ENCODE data around the gene RNGTT. TPM values are rescaled to one million over a fixed set of nuclear protein-coding genes. Genes with fewer than 3 reads are reported as not detected.

RNGTT gene
- total RNA-seq, 2 donors from 2014 or later: 13.2 to 13.5 TPM

DNA sequence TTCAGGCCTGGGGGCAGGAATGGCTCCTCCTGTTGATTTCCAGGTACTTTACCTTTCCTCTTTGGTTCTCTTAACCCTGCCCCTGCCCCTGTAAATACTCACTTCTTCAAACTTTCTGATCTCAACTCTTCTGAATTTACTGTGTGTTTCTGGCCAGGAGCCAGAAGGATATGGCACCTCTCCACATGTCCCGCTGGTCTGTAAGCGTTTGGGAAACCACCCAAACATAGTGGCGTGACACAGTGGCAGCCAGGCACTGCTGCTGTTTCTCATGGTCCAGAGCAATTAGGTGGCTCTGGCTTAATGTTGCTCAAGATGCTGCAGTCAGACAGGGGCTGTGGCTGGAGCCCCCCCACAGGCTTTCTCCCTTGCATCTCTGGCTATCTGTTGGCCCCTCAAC lies 374.5 kb downstream of the RNGTT start:
- intact Hi-C loops (cut with DNase I): no loop called here
- no peak for DNase-seq (ENCODE audit: low spot score)

- no peak for DNase-seq (ENCODE audit: low spot score)
- intact Hi-C loops (cut with DNase I): no loop called here
Observed at GRCh38 chr6:88587150-88587520, 376.3 kb downstream of the RNGTT start.

GRCh38 chr6:88586371-88587149 lies 376.9 kb downstream of the RNGTT start:
- intact Hi-C loops (cut with DNase I): no loop called here
- no peak for DNase-seq (ENCODE audit: low spot score)

DNA sequence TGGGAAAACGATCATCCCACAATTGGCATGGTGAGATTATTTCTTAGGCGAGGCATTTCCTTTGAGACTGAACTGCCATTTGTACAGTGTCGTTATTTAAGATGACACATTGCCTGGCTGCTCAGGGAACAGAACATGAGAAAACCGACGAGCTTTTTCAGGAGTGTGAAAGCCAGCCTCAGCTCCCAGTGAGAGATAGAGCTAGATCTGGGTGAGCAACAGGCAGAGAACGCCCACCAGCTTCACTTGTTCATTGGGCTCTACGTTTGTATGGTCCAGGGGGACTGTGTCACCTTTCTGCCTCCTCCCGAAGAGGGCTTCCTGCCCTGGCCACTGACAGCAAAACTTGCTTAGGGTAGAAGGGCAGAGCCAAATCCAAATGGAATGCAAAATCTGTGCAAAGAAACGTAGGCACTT lies 378.1 kb downstream of the RNGTT start:
- intact Hi-C loops (cut with DNase I): no loop called here
- DNase-seq (ENCODE audit: low spot score): no peak

DNA sequence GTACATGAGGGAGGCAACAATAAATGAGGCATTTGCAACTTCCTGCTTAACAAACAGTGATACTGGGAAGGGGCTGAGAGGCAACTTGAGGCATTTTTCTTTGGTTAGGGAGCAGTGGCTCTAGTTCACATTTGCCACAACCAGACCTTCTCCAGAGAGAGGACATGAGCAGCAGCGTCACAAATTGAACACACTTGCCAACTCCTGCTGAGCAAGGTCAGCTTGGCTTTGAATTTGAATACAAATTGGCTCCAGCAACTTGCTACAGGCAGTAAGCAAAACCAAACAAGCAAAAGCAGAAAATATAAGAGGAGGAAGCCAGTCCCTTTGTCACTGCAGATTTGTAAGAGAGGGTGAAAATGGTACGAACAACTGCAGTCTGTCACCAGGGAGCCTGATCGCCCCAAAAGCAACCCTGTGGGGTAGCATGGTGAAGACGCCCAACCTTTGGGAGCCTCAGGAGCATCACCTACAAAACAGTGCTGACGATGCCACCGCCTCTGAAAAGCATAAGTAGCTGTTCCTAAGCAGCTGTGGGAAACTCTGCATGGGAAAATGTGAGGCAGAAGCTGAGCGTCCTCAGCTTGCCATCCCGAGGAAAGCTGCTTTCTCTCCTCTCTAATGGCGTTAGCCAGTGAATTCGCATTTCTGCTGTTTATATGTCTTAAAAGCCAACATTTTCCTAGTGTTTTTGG lies 378.7 kb downstream of the RNGTT start:
- intact Hi-C loops (cut with DNase I): no loop called here
- no peak for DNase-seq (ENCODE audit: low spot score)

- intact Hi-C loops (cut with DNase I): no loop called here
Observed at GRCh38 chr6:88577461-88577860, 386.0 kb downstream of the RNGTT start.

DNA sequence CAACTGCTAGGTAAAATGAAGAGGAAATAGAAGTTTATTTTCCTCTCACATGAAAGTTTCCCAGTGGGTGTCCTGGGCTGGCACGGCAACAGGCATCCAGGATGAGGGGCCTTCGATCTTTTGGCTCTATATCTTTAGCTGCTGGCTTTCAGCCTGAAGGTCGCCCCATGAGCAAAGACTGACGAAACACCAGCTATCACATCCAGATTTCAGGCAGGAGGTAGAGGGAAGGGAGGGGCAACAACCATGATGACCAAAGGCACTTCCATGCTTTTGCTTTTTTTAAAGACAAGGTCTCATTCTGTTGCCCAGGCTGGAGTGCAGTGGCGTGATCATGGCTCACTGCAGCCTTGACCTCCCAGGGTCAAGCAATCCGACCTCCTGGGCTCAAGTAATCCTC lies 387.9 kb downstream of the RNGTT start:
- DNase-seq (ENCODE audit: low spot score): no peak
- intact Hi-C loops (cut with DNase I): no loop called here

More at GRCh38 chr6:88577461-88577860, 386.0 kb downstream of the RNGTT start:
- no peak for DNase-seq (ENCODE audit: low spot score)

DNA sequence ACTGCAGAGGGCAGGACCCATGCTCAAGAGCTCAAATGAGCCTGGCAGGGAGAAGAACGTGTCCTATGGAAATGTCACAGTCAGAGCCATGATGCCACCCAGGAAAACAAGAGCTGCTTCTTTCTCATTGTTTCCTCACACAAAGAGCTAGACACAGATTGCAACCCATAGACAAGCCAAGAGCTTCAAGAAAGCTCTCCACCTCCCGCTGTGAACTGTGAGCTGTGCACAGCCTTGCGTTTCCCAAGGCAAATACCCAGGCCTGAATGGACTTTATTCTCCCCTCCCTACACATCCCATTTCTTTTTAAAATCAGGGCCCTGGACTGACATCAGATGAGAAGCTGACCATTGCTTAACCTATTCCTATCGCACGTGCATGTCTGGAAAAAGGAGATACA lies 388.8 kb downstream of the RNGTT start:
- DNase-seq (ENCODE audit: low spot score): no peak
- intact Hi-C loops (cut with DNase I): no loop called here

DNA sequence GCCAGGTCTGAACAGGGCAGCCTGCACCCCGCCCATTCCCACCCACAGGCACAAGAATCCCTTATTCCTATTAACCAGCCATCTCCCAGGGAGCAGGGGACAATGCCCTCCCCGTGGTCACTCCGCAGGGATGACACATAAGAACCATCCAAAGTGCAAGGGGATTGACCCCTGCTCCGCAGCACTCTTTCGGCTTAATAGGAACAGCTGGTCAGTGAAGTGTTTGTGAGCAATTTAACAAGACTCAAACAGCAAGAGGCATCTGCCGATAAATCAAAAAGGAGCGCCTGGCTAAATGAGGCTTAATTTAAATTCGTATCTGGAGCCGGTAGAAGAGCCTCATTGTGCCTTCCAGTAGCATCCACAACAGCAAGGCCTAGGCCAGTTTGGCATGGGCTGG lies 389.4 kb downstream of the RNGTT start:
- intact Hi-C loops (cut with DNase I): no loop called here
- no peak for DNase-seq (ENCODE audit: low spot score)

DNA sequence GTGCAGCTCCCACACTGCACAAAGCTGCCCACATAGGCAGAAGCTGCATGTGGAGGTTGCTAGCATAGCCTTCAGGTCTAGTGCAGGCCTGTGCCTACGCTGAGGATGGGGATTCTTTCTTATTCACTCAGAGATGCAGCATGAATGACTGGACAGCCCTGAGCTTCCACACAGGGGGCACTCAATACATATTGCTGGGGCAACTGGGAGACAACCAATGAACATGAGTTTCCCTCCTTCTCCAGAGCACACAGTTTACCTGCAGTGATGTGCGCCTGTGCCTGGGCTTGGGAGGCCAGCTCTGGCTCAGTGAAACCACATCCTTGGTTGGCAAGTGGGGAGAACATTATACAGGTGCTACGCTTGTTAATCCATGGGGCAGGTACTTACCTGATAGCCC lies 389.9 kb downstream of the RNGTT start:
- no peak for DNase-seq (ENCODE audit: low spot score)
- intact Hi-C loops (cut with DNase I): no loop called here

DNA sequence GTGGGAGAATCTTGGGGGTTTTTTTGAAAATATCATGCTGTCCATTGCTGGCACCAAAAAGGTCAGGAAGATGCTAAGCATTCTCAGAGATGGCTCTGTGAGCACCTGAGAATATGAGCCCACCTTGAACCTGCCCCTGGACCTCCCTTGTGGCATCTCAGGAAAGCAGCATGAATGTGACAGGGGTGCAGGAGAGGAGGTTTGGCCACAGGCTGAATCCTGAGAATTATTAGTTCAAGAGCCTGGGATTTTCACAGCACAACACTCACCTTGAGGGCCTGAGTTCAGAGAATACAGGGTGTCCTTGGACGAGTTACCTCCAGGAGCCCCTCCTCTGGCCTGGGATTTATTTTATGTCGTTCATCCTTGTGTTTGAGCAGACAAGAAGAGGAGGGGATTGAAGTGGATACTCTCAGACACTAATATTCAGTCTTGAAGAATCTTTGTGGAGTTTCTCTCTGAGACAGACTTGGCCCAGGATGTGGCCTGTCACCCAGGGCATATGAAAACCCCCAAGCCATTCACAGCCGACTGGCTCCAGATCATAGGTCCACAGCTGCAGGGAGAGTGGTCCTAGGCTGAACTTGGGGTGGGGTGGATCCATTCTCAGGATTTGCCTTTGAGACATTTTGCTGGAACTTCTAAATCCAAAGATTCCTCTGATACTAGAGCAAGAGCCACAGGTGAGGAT lies 390.8 kb downstream of the RNGTT start:
- DNase-seq (ENCODE audit: low spot score): no peak
- intact Hi-C loops (cut with DNase I): no loop called here

DNA sequence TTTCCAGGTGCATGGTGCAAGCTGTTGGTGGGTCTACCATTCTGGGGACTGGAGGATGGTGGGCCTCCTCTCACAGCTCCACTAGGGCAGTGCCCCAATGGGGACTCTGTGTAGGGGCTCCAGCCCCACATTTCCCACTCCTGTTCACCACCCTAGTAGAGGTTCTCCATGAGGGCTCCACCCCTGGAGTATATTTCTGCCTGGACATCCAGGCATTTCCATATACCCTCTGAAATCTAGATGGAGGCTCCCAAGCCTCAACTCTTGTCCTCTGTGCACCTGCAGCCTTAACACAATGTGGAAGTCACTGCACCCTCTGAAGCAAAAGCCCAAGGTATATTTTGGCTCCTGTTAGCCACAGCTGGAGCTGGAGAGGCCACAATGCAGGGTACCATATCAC lies 393.5 kb downstream of the RNGTT start:
- no peak for DNase-seq (ENCODE audit: low spot score)

GRCh38 chr6:88567696-88568095 lies 395.7 kb downstream of the RNGTT start:
- DNase-seq (ENCODE audit: low spot score): no peak
- intact Hi-C loops (cut with DNase I): no loop called here

More for the DNA sequence above, 393.5 kb downstream of the RNGTT start:
- intact Hi-C loops (cut with DNase I): no loop called here

- intact Hi-C loops (cut with DNase I): no loop called here
- no peak for DNase-seq (ENCODE audit: low spot score)
Observed at GRCh38 chr6:88566746-88567534, 396.5 kb downstream of the RNGTT start.

DNA sequence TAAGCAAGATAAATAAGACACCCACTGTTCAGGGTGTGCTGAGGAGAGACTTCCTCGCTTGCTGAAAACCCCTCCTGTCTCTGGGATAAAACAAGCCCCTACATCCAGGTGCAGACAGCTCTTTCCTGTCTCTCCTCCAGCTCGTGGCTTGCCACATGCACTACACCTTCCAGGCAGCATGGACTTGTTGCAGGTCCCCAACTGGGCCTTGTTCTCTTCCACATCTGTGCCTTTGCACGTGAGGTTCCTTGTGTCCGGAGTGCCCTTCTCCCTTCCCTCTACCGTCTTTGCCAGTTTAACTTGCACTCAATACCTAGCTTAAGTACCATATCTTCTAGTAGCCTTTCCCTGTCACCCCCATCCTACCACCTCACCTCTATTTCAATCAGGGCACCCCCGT lies 397.6 kb downstream of the RNGTT start:
- intact Hi-C loops (cut with DNase I): no loop called here
- DNase-seq (ENCODE audit: low spot score): no peak

GRCh38 chr6:88565409-88565811 lies 398.0 kb downstream of the RNGTT start:
- intact Hi-C loops (cut with DNase I): no loop called here
- no peak for DNase-seq (ENCODE audit: low spot score)

DNA sequence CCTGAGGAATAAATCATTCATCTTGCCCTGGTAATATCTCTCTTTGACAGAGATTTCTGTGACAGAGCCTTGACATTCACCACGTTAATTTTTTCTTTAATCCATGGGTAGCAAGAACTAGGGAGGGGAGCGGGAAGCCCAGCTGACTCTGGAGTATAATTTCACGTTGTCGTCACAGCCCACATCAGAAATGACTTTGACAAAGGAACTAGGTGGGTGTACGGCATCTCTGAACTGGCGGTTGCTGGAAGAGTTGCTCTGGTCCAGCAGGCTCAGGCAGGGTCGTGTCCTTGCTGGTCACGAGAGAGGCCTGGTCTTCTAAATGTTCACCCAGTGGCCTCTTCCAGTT lies 400.2 kb downstream of the RNGTT start:
- intact Hi-C loops (cut with DNase I): no loop called here
- no peak for DNase-seq (ENCODE audit: low spot score)

GRCh38 chr6:88562353-88563276 lies 400.8 kb downstream of the RNGTT start:
- DNase-seq (ENCODE audit: low spot score): no peak
- intact Hi-C loops (cut with DNase I): no loop called here

DNA sequence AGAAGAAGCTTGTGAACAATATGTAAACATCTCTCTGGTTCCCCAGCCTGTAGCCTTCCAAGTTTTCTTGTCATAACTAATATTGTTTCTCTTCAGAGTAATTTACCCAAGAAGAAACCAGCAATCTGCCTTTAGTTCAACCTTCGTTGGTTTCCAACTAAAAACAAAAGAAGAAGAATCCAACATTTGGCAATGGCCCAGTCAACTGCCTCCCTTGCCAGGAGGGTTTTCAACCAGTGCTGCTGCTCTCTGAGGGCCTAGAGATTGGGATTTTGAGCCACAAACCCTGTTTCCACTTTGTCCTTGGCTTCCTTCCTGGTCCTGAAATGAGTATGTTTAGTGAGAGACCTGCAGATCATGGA lies 401.5 kb downstream of the RNGTT start:
- DNase-seq (ENCODE audit: low spot score): no peak
- intact Hi-C loops (cut with DNase I): no loop called here

All from posterior vena cava (tissue), 2 donors.